ENCODE results near the gene CEP41.

The CEP41 gene

DNA sequence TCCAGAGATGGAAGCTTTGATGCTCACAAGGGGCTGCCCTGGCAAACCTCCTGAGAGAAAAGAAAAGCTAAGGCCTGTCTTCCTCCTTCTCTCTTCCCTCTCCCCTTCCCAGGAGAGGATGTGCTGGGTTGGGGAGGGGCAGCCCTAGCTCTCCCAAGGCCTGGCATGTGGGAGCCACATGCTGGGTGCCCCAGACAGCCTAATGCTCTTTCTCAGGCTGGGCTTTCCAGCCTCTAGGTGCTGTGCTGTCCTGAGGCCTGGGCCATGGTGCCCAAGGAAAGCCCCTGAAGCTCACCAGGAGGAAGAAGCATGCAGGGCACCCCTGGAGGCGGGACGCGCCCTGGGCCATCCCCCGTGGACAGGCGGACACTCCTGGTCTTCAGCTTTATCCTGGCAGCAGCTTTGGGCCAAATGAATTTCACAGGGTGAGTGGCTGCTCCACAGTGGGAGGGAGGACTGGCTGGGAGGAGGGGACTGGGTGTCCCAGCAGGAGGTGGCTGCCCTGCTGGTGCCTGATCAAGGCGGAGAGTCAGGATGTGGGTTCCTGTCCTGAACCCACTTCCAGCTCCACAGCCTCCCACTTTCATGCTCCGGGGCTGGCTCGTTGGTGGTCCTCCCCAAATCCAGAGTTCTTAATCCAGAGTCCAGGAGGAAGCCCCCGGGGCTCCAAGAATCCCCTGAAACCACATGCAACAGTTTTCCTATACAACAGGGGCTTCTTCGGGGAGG is 94.5 kb downstream of the CEP41 start:
- DNase-seq = no peak

DNA sequence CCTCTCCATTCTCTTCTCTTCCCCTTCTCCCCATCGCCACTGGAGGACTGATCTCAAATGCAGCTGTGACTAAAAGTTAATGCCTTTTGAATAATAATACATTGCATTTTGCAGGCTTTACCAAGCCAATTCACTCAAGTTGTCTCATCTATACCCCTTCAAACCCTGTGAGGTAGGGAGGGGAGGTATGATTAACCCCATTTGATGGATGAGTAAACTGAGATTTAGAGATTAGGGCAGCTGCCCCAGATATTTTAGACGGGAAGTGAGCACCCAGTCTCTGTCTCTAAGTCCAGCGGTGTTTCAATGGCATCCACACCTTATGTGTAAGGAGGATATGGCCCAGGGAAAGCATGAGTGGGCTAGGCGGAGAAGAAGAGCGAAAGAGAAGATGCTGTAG is 95.1 kb downstream of the CEP41 start:
- DNase-seq = no peak

DNA sequence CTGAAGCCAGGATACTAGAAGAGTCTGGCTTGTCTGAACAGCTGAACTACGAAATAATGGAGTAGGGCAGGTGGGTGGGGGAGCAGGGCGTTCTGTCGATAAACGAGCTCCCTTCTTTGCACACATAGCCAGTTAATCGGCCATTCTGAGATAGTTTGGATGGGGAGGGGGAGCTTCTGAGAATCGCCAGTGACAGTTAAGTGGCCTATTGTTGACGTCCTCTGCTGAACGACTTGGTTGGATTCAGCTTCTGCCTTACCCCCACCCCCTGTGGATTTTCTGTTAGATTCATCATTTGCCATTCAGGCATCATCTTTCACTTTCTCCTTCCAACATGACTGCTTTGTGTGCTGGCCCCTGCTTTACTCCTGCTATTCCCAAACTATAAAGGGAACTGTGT is 95.7 kb downstream of the CEP41 start:
- DNase-seq = no peak

DNA sequence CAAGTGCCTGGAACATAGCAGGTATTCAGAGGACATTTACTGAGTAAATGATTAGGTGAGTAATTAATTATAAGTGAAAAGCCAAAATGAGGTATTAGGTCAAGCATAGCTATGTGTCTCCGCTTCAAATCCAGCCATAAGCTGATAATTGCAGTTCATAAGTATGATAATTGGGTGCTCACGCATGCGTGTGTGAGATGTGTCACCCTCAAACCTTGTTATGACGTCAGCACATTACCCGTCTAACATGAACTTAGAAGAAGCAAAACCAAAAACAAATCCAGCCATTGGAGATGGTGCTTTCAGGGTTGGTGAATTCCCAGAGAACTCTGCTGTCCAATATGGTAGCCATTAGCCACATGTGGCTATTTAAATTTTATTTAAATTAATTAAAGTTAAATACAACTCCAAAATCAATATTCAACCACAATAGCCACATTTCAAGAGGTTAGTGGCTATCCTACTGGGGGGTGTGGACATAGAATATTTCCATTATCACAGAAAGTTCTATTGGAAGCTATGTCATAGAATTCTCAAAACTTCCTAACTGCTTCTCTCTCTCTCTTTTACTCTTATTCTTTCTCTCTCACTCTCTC is 96.4 kb downstream of the CEP41 start, which contains the start of gene CPA5:
Gene CPA5 (plus strand): TSS at position 546 of the 596 bp plus-strand sequence. CDS start 1,670 bp downstream, outside the sequence.
- no peak for DNase-seq

Measured in DMS153 (cell line).